ENCODE measurements around the gene LMX1B.

The LMX1B gene

GRCh38 chr9:126615245-126615790, 1.6 kb downstream of the LMX1B start:
- no peaks in the 10 kb centered on the region for H3K9me2 ChIP-seq (replicated peaks; ENCODE audit: control insufficient read depth, low read length)
- H3K79me2 ChIP-seq (ENCODE audit: control insufficient read depth, low read length), result no peaks in the 10 kb centered on the region
- H4K20me1 ChIP-seq (ENCODE audit: control insufficient read depth, insufficient read depth, low read depth, low read length), result no peaks in the 10 kb centered on the region
- no peak overlapping the region for H3K4me2 ChIP-seq (ENCODE audit: low read length)
- H3K27ac ChIP-seq (ENCODE audit: low read depth, low read length), result no peak overlapping the region
- H3K4me1 ChIP-seq (ENCODE audit: control insufficient read depth, low read length), result 0 out of 2 replicates have a peak, but pooled peaks cover 2% of the 10 kb centered on the region
- no peak for TF ChIP-seq EZH2phosphoT487 (IDR thresholded peaks at IDR 0.05; ENCODE audit: borderline replicate concordance, low read length)
- TF ChIP-seq, protein P1, sequence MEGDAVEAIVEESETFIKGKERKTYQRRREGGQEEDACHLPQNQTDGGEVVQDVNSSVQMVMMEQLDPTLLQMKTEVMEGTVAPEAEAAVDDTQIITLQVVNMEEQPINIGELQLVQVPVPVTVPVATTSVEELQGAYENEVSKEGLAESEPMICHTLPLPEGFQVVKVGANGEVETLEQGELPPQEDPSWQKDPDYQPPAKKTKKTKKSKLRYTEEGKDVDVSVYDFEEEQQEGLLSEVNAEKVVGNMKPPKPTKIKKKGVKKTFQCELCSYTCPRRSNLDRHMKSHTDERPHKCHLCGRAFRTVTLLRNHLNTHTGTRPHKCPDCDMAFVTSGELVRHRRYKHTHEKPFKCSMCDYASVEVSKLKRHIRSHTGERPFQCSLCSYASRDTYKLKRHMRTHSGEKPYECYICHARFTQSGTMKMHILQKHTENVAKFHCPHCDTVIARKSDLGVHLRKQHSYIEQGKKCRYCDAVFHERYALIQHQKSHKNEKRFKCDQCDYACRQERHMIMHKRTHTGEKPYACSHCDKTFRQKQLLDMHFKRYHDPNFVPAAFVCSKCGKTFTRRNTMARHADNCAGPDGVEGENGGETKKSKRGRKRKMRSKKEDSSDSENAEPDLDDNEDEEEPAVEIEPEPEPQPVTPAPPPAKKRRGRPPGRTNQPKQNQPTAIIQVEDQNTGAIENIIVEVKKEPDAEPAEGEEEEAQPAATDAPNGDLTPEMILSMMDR (IDR thresholded peaks at IDR 0.05; ENCODE audit: low read depth, low read length, poor library complexity, severe bottlenecking), result no peak
- H3K36me3 ChIP-seq (ENCODE audit: control insufficient read depth, low read length), result no peaks in the 10 kb centered on the region
- no peak overlapping the region for H3K4me3 ChIP-seq (ENCODE audit: low read length)
- H3F3A ChIP-seq (ENCODE audit: control insufficient read depth, insufficient read depth), result no peaks in the 10 kb centered on the region
- H3K9me3 ChIP-seq (ENCODE audit: control insufficient read depth, insufficient read depth, low read length), result no peaks in the 10 kb centered on the region
- peaks cover 38% of the 10 kb centered on the region for H3K27me3 ChIP-seq (ENCODE audit: control insufficient read depth, low read length)

DNA sequence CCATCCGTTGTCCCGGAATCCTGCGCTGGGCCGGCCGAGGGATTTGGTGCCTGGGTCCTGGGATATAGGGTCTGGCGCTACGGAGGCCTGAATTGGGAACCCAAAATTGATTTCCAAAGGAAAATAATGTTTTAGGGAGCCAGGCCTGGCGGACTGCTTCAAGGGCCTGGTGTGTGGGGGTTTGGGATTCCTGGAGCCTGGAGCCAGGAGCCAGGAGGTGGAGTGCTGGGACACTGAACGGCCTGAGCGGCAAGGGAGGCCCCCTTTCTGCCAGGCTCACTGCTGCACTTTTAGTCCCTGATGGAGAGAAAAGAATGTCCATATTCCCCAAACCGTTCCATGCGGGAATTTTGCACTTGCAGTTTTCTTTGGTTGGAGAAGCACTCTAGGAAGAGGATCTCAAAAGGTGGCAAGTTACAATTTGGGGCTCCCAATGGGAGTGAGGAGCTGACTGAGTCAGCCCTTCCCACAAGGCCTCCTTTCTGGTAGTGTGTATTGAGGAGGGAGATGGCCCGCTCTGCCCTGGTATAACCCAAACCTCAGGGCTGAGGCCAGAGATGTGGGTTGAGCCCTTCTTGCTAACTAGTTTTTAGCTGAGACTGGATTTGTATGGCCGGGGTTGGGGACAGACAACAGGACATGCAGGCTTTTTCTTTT, 2.2 kb downstream of the LMX1B start:
- no peak for TF ChIP-seq EZH2phosphoT487 (IDR thresholded peaks at IDR 0.05; ENCODE audit: borderline replicate concordance, low read length)
- no peaks in the 10 kb centered on the region for H3K9me2 ChIP-seq (replicated peaks; ENCODE audit: control insufficient read depth, low read length)
- H3K36me3 ChIP-seq (ENCODE audit: control insufficient read depth, low read length), result no peaks in the 10 kb centered on the region
- no peaks in the 10 kb centered on the region for H4K20me1 ChIP-seq (ENCODE audit: control insufficient read depth, insufficient read depth, low read depth, low read length)
- no peak overlapping the region for H3K4me3 ChIP-seq (ENCODE audit: low read length)
- H3K4me1 ChIP-seq (ENCODE audit: control insufficient read depth, low read length), result 0 out of 2 replicates have a peak, but pooled peaks cover 2% of the 10 kb centered on the region
- no peak overlapping the region for H3K4me2 ChIP-seq (ENCODE audit: low read length)
- H3K79me2 ChIP-seq (ENCODE audit: control insufficient read depth, low read length), result no peaks in the 10 kb centered on the region
- no peak overlapping the region for H3K27ac ChIP-seq (ENCODE audit: low read depth, low read length)
- H3F3A ChIP-seq (ENCODE audit: control insufficient read depth, insufficient read depth), result no peaks in the 10 kb centered on the region
- no peaks in the 10 kb centered on the region for H3K9me3 ChIP-seq (ENCODE audit: control insufficient read depth, insufficient read depth, low read length)
- peaks cover 44% of the 10 kb centered on the region for H3K27me3 ChIP-seq (ENCODE audit: control insufficient read depth, low read length)

DNA sequence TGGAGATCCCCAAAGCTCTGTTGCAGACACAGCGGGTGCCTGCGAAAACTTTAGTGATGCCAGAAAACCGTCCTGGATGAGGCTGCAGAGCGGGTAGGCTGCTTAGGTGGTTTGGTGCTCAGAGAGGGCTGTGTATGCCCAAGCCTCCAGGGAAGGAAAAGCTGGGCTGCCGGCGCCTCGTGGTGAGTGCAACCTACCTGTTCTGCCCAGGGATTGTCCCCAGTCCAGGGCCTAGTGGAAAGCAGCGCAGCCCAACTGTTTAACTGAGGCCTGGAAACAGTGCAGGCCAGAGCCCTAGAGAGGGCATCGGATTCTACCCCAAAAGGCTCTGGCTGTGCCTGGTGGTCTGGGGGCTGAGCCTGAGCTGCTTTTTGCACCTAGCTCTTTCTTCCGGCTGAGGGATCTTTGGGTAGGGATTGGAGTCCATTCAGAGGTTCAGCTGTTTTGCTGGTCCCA, 2.8 kb downstream of the LMX1B start:
- no peak overlapping the region for H3K4me2 ChIP-seq (ENCODE audit: low read length)

More for the DNA sequence above, 2.8 kb downstream of the LMX1B start:
- Histone ChIP-seq H3K27ac (ENCODE audit: low read depth, low read length) (no peak overlapping the region), H3K9me2 (replicated peaks; ENCODE audit: control insufficient read depth, low read length) (no peaks in the 10 kb centered on the region), H3K4me3 (ENCODE audit: low read length) (no peak overlapping the region), H3K9me3 (ENCODE audit: control insufficient read depth, insufficient read depth, low read length) (no peaks in the 10 kb centered on the region), H4K20me1 (ENCODE audit: control insufficient read depth, insufficient read depth, low read depth, low read length) (no peaks in the 10 kb centered on the region), H3K36me3 (ENCODE audit: control insufficient read depth, low read length) (no peaks in the 10 kb centered on the region), H3F3A (ENCODE audit: control insufficient read depth, insufficient read depth) (no peaks in the 10 kb centered on the region), H3K79me2 (ENCODE audit: control insufficient read depth, low read length) (no peaks in the 10 kb centered on the region), H3K27me3 (ENCODE audit: control insufficient read depth, low read length) (peaks cover 48% of the 10 kb centered on the region), H3K4me1 (ENCODE audit: control insufficient read depth, low read length) (0 out of 2 replicates have a peak, but pooled peaks cover 2% of the 10 kb centered on the region)
- TF ChIP-seq, protein P1 (IDR thresholded peaks at IDR 0.05; ENCODE audit: low read depth, low read length, poor library complexity, severe bottlenecking), result no peak
- TF ChIP-seq EZH2phosphoT487 (IDR thresholded peaks at IDR 0.05; ENCODE audit: borderline replicate concordance, low read length), result no peak
